ENCODE data around the gene UBN1. TPM values are rescaled to one million over a fixed set of nuclear protein-coding genes. Genes with fewer than 3 reads are reported as not detected.

UBN1 gene
- total RNA-seq (2022; extraction: Qiagen RNA extraction): 23.7 to 29.7 TPM (median 27.9 TPM) in 5 replicates

GRCh38 chr16:4846901-4847773 lies at the start of gene UBN1, which contains the start of gene GLYR1:
TSS of gene UBN1 (plus strand) at chr16:4847481. CDS start at chr16:4852918, 5,437 bp downstream.
TSS of gene GLYR1 (minus strand) at chr16:4847288. CDS start at chr16:4847265, 23 bp downstream.

GRCh38 chr16:4801962-4802658 lies 45.2 kb upstream of the UBN1 start, which contains the start of gene ROGDI:
TSS of gene ROGDI (minus strand) at chr16:4802633. CDS start at chr16:4802571, 62 bp downstream.

Other genes starting within 250 kb of the UBN1 start
- gene UBALD1, start 232.6 kb upstream of the UBN1 start, total RNA-seq (2022; extraction: Qiagen RNA extraction): 36.4 to 66.1 TPM (median 59.6 TPM) in 5 replicates
- gene MGRN1, start 222.7 kb upstream of the UBN1 start, total RNA-seq (2022; extraction: Qiagen RNA extraction): 34.3 to 43.9 TPM (median 40.1 TPM) in 5 replicates
- gene NUDT16L1, start 153.9 kb upstream of the UBN1 start, total RNA-seq (2022; extraction: Qiagen RNA extraction): 15.8 to 26.7 TPM (median 25.1 TPM) in 5 replicates
- 21.0 to 28.8 TPM (median 27.7 TPM) in 5 replicates for gene ANKS3, start 113.2 kb upstream of the UBN1 start, total RNA-seq (2022; extraction: Qiagen RNA extraction)
- 0.87 to 2.6 TPM (median 1.6 TPM) in 5 replicates for gene DNAAF8, start 112.9 kb upstream of the UBN1 start, total RNA-seq (2022; extraction: Qiagen RNA extraction)
- gene ZNF500, start 80.3 kb upstream of the UBN1 start, total RNA-seq (2022; extraction: Qiagen RNA extraction): 6.4 to 9.1 TPM (median 8.4 TPM) in 5 replicates
- not detected in 5 replicates for gene SEPTIN12, start 59.1 kb upstream of the UBN1 start, total RNA-seq (2022; extraction: Qiagen RNA extraction)
- not detected in 5 replicates for gene SMIM22, start 52.1 kb upstream of the UBN1 start, total RNA-seq (2022; extraction: Qiagen RNA extraction)
- gene ROGDI, start 44.8 kb upstream of the UBN1 start, total RNA-seq (2022; extraction: Qiagen RNA extraction): 10.6 to 17.8 TPM (median 13.9 TPM) in 5 replicates
- 32.9 to 43.4 TPM (median 40.3 TPM) in 5 replicates for gene GLYR1, start 193 bp upstream of the UBN1 start, total RNA-seq (2022; extraction: Qiagen RNA extraction)
- 3.4 to 4.6 TPM (median 3.8 TPM) in 5 replicates for gene PPL, start 89.7 kb downstream of the UBN1 start, total RNA-seq (2022; extraction: Qiagen RNA extraction)
- 0.02 to 0.10 TPM (median 0.03 TPM) in 3 of 5 replicates, not detected in the others for gene SEC14L5, start 110.8 kb downstream of the UBN1 start, total RNA-seq (2022; extraction: Qiagen RNA extraction)
- 13.9 to 18.3 TPM (median 17.9 TPM) in 5 replicates for gene NAGPA, start 186.5 kb downstream of the UBN1 start, total RNA-seq (2022; extraction: Qiagen RNA extraction)
- gene C16orf89, start 218.5 kb downstream of the UBN1 start, total RNA-seq (2022; extraction: Qiagen RNA extraction): not detected in 5 replicates
- gene ALG1, start 224.4 kb downstream of the UBN1 start, total RNA-seq (2022; extraction: Qiagen RNA extraction): 30.8 to 37.5 TPM (median 36.7 TPM) in 5 replicates

Data from A549 treated with Mapracorat at 1 μM for 4 hours (cell line).